NCI-H1105 treated with DMSO at 0.1 percent for 48 hours (cell line): ENCODE data around the gene CCDC112.
"Not testable (repeated sequence)": the region's sequence is repeated elsewhere in the genome, so short reads cannot be mapped to it uniquely, and the experiment has no call there.

Source experiments
- DNase-seq: peaks from one replicate; lab custom pipeline; 2025; lab: John Stamatoyannopoulos, UW

CCDC112 gene

GRCh38 chr5:115260248-115260647 lies 36.2 kb downstream of the CCDC112 start:
- no peak for DNase-seq

GRCh38 chr5:115257981-115258380 lies 38.5 kb downstream of the CCDC112 start:
- no peak for DNase-seq

GRCh38 chr5:115249379-115249778 lies 47.1 kb downstream of the CCDC112 start:
- DNase-seq = not testable (repeated sequence)

GRCh38 chr5:115246361-115246991 lies 50.0 kb downstream of the CCDC112 start:
- peak; percentile 54 for DNase-seq

GRCh38 chr5:115243412-115243811 lies 53.0 kb downstream of the CCDC112 start:
- no peak for DNase-seq

DNA sequence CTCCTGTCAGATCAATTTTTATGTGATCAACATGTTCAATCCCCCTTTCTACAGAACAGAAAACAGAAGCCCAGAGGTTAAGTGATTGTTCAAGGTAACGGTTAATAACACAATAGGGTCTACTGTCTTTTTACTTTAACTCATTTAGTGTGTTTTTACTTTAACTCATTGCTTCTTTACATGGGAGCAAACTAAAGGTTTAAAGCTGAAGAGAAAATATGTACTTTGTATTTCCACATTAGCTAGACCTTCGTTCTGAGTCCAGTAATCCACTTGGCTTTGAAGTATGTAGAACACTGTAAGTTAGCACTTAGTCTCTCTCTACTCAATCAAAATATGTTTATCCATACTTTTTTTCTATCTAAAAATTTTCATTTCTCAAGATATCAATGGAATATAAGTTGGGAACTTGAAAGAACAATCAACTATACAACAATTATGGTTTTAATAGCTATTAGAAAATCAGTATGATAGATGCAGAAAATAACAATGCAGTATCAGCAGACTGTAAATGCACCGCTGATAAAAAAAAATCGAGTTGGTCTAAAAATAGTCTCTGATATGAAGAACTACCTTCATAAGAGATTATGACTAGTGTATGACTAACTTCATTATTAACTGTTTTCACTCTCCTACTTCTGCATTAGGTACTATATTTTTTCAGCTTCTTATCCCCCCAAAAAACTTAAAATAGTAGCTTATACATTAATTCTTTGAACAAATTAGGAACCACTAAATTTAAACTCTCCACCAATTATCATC lies 54.4 kb downstream of the CCDC112 start:
- no peak for DNase-seq

DNA sequence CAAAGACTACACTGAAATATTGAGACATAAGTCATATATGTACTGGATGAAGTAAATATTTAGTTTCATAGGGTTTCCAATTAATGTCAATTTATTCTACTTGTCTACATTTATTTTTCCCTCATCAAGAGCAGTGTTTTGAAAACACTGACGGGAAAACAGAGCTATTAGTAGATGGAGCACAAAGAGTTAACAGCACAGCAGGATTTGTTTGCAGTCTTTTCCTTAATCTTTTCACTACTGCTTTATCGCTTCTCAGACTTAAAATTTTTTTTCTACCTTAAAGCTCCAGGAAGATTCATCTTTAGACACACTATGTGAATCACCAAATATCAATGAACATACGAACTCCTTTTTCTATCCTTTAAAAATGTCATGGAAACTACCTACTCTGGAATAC lies 59.4 kb downstream of the CCDC112 start:
- no peak for DNase-seq

GRCh38 chr5:115236599-115236998 lies 59.9 kb downstream of the CCDC112 start:
- no peak for DNase-seq

- DNase-seq = no peak
Measured at GRCh38 chr5:115231598-115231997, 64.9 kb downstream of the CCDC112 start.

DNA sequence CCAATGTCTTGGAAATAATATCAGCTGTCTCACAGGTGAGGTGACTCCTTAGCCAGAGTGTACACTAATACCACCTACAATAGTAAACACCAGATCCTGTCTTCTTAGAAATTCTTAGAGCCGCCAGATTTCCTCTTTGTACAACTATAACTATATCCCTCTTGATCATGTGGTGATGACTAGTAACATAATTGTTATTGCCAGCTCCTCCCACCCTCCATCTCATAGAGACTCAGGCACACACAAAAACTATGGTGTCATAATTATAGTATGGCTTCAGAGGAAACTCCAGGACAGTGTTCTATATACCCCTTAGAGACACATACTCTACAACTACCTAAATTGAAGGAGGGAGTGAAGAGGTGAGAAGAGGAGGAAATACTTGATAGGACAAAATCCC lies 66.8 kb downstream of the CCDC112 start:
- DNase-seq = no peak

DNA sequence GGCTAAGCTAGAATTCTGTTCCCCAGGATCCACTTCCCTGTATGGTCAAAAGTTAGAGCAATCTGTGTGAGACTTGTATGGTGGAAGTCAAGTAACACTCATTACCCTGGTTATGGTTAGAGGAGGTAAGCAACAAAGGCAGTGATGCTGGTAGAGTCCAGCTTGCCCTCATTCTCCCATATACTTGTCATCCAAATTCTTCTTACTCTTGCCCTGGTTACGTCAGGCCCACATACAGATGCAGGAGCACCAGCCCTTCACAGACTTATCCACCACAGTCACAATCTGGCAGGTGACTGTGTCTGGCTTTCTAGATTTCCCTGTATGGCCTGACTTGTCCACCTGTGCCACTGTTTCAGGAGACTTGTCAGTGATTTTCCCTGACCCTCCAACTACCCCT lies 69.2 kb downstream of the CCDC112 start:
- no peak for DNase-seq
